Astrocyte of the spinal cord (primary cell): ENCODE results near the gene CXorf65.

Source experiments
- DNase-seq: peaks from one replicate; pipeline ENCODE4 v3.0.0; 2011; ENCODE audit warnings: low read depth, low spot score
- H3K4me3 ChIP-seq: 2 replicates; pipeline ENCODE4 v1.5.1; 2011; ENCODE audit warnings: low read depth, mild to moderate bottlenecking, low read length, moderate library complexity
- CTCF ChIP-seq: IDR thresholded peaks from 2 replicates; pipeline ENCODE4 v1.5.1; 2012; ENCODE audit warnings: low read depth, mild to moderate bottlenecking, low read length, inconsistent platforms
- in situ Hi-C: cut with HindIII; loops from 2 replicates; pipeline ENCODE4 v1.10.0; 2017; ENCODE audit warnings: low sequenced_read_pairs

CXorf65 gene

GRCh38 chrX:71144651-71145050 is 38.1 kb upstream of the CXorf65 start, which contains the start of gene NLGN3:
TSS of gene NLGN3 (plus strand) at chrX:71144841. CDS start at chrX:71147750, 2,909 bp downstream.
- TF ChIP-seq CTCF: no peak
- peak within 1 kb of the TSS; percentile 9 for H3K4me3 ChIP-seq
- DNase-seq: no peak
- in situ Hi-C loops: no loop called here

DNA sequence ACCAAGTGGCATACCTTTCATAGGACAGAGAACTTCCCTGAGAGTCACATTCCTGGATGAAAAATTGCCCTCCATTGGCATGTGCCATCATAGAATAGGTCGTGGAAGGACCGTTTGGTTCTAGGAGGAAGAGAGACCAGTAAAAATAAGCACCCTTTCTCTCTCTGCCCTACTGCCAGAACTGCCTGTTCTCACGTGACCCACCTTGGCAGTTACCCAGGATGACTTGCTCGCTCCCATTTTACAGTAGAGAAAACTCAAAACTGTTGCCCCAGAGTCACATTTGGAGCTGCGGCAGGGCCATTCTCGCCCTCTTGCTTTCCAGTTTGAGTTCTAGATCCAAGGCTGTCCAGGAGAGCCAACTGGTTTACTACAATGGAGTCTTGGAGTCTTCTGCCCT is 37.0 kb upstream of the CXorf65 start:
- H3K4me3 ChIP-seq: no peak overlapping the region
- DNase-seq: peak; percentile 15
- in situ Hi-C loops: no loop called here
- no peak for TF ChIP-seq CTCF

- no peak overlapping the region for H3K4me3 ChIP-seq
- DNase-seq: no peak
- in situ Hi-C loops: no loop called here
- TF ChIP-seq CTCF: no peak
Observed at GRCh38 chrX:71140440-71140839, 33.9 kb upstream of the CXorf65 start.

- in situ Hi-C loops: no loop called here
- no peak for DNase-seq
- TF ChIP-seq CTCF: no peak
- H3K4me3 ChIP-seq: no peak overlapping the region
Observed at GRCh38 chrX:71131510-71131909, 25.0 kb upstream of the CXorf65 start.

- in situ Hi-C loops: no loop called here
- peak; percentile 81 for TF ChIP-seq CTCF
- DNase-seq: peak; percentile 52
- H3K4me3 ChIP-seq: no peak overlapping the region
Observed at GRCh38 chrX:71128915-71129765, 22.6 kb upstream of the CXorf65 start.

GRCh38 chrX:71128166-71128833 is 21.8 kb upstream of the CXorf65 start:
- H3K4me3 ChIP-seq: no peak overlapping the region
- in situ Hi-C loops: no loop called here
- no peak for DNase-seq
- no peak for TF ChIP-seq CTCF
